Dendritic cell treated with granulocyte-macrophage colony-stimulating factor and Interleukin-4, amounts not matched to agents 40 ng/mL and 50 ng/mL, for 4 days (primary cell): ENCODE data around the gene MAB21L4.

ENCODE experiments used
- H3K27ac Mint-ChIP-seq: one replicate; pipeline ENCODE4 v1.8.0; 2022; ENCODE audit warnings: mild to moderate bottlenecking, mixed read lengths
- H3K27me3 Mint-ChIP-seq: one replicate; pipeline ENCODE4 v1.8.0; 2022; ENCODE audit warnings: mild to moderate bottlenecking, mixed read lengths
- H3K36me3 Mint-ChIP-seq: one replicate; pipeline ENCODE4 v1.8.0; 2022; ENCODE audit warnings: low read depth, mixed read lengths
- H3K4me1 Mint-ChIP-seq: one replicate; pipeline ENCODE4 v1.8.0; 2022; ENCODE audit warnings: low read depth, mixed read lengths
- H3K4me3 Mint-ChIP-seq: one replicate; pipeline ENCODE4 v1.8.0; 2022; ENCODE audit warnings: mild to moderate bottlenecking, moderate library complexity, mixed read lengths
- H3K9me3 Mint-ChIP-seq: one replicate; pipeline ENCODE4 v1.8.0; 2022; ENCODE audit warnings: mixed read lengths
- intact Hi-C: fragments of 100-400 bp; cut with micrococcal nuclease; formaldehyde crosslinking; loops from one replicate; pipeline ENCODE4 v1.15.0; 2022

MAB21L4 gene

GRCh38 chr2:240911641-240912265 lies 15.8 kb upstream of the MAB21L4 start:
- H3K27me3 Mint-ChIP-seq: peaks cover 44% of the 10 kb centered on the region
- intact Hi-C loops: loop anchor here (5.0 kb wide), 1 partner anchor 76 kb away; no protein-coding TSS in a partner anchor

DNA sequence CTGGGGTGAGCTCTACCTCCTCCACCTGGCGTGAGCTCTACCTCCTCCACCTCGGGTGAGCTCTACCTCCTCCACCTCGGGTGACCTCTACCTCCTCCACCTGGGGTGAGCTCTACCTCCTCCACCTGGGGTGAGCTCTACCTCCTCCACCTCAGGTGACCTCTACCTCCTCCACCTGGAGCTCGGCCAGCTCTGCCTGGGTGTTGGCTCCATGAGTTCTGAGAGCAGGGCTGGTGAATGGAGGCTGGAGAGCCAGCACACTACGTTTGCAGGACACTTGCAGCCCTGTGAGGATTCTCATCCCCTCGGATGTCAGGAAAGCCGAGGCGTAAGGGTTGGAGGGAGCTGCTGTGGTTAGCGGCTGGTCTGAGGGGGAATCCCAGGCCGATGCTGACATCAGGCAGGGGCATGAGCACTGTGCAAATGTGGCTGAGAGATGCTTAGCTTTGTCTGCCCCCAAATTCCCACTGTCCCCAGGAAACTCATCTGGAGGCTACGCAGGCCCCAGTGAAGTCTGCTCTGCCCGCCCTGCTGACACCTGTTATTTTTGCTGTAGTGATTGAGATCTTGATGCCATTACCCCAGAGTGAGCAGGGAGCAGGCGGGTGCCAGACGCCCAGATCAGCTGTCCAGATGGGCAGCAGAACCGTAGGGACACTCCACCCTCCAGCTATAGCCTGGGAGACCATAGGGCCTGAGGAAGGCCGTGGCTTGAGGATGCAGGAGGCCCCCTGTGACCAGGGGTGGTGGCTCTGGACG lies 13.4 kb upstream of the MAB21L4 start:
- Mint-ChIP-seq H3K4me3 (no peak overlapping the region), H3K27me3 (peaks cover 25% of the 10 kb centered on the region), H3K9me3 (no peaks in the 10 kb centered on the region), H3K27ac (no peak overlapping the region), H3K36me3 (no peaks in the 10 kb centered on the region), H3K4me1 (no peaks in the 10 kb centered on the region)
- intact Hi-C loops: no loop called here

More at GRCh38 chr2:240911641-240912265, 15.8 kb upstream of the MAB21L4 start:
- H3K27ac Mint-ChIP-seq: no peak overlapping the region
- H3K36me3 Mint-ChIP-seq: no peaks in the 10 kb centered on the region
- H3K4me3 Mint-ChIP-seq: no peak overlapping the region
- H3K9me3 Mint-ChIP-seq: no peaks in the 10 kb centered on the region
- no peaks in the 10 kb centered on the region for H3K4me1 Mint-ChIP-seq

DNA sequence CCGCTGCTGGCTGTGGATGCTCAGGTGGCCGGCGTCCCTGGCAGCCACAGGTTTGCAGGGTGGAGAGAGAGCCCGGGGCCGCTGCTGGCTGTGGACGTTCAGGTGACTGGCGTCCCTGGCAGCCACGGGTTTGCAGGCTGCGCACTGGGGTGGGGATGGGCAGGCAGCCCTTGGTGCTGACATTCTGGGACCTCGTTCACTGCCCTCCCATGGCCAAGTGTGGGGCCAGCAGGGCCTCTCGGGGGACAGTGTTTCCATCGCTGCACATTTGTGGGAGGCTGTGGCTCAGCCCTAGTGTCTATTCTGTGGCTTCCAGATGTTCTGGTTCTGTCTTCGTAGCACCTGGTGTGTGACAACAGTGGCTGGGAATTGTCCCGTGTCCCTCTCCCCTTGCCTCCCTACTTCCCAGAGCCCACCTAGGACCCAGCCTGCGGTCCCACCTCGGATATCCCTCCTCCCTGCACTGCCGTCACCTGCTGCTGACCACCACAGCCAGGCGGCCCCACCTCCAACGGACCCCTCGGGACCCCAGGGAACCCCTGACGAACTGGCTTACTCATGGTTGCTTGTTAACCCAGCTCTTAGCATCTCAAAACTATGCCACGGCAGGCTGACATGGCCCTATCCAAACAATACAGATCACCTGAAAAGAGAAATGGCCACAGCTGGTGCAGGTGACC lies 11.1 kb upstream of the MAB21L4 start:
- H3K36me3 Mint-ChIP-seq: no peaks in the 10 kb centered on the region

DNA sequence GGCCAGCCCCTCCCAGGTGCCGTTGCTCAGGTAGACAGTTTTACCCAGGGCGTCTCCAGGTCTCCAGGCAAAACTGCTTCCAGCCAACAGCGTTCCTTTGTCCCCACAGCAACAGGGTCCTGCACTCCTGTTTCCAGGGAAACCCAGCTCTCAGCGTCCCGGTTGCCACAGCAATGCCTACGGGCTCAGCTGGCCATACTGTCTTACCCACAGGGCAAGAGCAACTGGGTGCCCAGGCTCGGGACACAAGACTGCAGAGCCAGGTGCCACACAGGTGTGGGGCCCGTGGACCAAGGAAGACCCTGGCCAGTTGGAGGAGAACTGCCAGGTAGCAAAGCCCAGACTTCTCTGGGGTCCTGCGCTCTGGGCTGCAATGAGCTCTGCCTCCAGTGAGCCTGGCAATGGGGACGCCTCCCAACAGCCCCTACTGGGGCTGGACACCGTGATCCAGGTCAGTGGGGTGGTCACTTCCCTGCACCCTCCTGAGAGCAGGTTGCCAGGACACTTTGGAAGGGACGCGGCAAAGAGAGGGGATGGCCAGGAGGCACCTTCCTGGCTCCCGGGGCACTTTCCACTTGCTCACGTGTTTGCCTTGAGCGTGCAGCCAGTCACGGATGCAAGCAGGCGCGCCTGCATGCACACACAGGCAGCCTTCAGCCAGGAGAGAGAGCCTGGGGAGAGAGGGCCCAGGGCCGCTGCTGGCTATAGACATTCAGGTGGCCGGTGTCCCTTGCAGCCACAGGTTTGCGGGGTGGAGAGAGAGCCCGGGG lies 10.4 kb upstream of the MAB21L4 start, which contains the start of gene CROCC2:
Gene CROCC2 (plus strand): TSS at position 196 of the 770 bp plus-strand sequence. CDS start 178 bp downstream, at position 374.
- H3K4me3 Mint-ChIP-seq: no peak within 1 kb of the TSS
- intact Hi-C loops: no loop called here
- no peak within 1 kb of the TSS for H3K27ac Mint-ChIP-seq
- peaks cover 5% of the 10 kb centered on the region for H3K27me3 Mint-ChIP-seq
- H3K36me3 Mint-ChIP-seq: no peaks in the 10 kb centered on the region
- H3K9me3 Mint-ChIP-seq: no peaks in the 10 kb centered on the region
- no peaks in the 10 kb centered on the region for H3K4me1 Mint-ChIP-seq

More for the DNA sequence above, 11.1 kb upstream of the MAB21L4 start:
- Mint-ChIP-seq H3K27me3 (peaks cover 12% of the 10 kb centered on the region), H3K4me3 (no peak overlapping the region), H3K4me1 (no peaks in the 10 kb centered on the region), H3K9me3 (no peaks in the 10 kb centered on the region), H3K27ac (no peak overlapping the region)
- intact Hi-C loops: no loop called here

DNA sequence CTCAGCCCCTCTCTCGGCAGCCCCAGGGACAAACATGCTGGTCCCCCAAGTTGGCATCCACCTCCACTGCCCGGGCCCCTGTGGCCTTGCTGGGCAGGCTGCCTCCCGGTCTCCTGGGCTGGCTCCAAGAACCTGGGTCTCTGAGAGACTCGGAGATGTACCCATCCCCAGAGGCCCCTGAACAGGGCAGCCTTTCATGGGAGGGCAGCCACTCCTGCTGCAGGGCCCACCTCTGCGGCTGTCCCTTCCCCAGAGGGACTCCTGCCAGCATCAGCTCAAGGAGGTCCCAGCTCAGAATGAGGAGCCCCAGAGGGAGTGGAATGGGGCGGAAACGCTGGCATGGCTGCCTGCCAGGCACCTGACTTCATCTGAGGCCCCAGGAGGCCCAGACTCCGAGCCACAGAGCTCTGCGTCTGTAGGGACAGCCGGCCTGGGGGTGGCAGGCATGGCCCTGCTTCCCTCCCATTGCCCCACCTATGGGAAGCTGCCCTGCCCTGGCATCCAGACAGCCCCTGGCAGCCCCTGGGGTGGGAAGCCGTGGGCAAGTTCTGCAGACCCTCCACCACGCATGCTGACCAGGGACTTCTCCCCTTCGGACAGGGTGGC lies 9.3 kb upstream of the MAB21L4 start:
- Mint-ChIP-seq H3K27me3 (peaks cover 2% of the 10 kb centered on the region), H3K4me3 (no peak overlapping the region), H3K4me1 (no peaks in the 10 kb centered on the region), H3K27ac (no peak overlapping the region), H3K9me3 (no peaks in the 10 kb centered on the region), H3K36me3 (no peaks in the 10 kb centered on the region)
- intact Hi-C loops: no loop called here

DNA sequence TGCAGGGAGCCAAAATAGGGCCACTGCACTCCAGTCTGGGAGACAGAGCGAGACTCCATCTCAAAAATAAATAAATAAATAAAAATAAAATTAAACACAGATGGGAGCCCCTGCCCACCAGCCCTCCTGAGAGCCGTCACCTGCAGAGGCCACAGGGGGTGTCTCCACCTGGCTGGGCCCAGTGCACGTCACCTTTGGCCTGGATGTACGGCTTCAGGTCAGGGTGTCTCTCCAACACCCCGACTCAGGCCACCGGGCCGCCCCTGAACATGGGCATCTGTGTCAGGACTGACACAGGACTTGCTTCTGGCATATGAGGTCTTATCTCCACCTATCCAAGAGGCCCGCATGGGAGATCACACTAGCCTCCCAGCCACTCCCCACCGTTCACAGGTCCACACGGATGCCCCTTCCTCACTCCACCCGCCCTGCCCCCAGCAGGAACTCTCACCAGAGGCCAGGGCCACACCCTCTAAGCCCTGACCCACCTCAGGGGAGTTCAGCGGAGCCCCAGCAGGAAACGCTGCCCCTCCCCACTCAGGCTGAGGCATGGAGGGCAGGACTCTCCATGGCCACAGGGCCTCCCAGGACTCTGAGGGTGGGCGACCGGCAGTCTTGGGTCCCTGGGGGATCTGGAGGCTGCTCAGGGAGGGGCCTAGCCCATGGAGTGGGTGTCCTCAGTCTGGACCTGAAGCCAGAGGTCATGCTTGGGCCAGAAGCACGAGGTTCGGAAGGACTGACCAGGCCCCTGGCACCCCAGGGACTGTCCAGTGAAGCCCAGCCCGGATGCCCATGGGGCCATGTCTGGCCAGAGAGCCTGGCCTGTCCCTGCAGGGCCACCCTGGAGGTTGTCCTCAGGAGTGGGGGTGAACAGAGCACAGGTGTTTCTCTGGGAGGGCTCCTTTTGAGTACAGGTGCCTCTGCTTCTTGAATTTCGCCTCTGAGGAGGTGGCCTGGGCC lies 8.5 kb upstream of the MAB21L4 start:
- no peak overlapping the region for H3K27ac Mint-ChIP-seq
- peaks cover 2% of the 10 kb centered on the region for H3K27me3 Mint-ChIP-seq
- H3K4me1 Mint-ChIP-seq: no peaks in the 10 kb centered on the region
- H3K9me3 Mint-ChIP-seq: no peaks in the 10 kb centered on the region
- H3K4me3 Mint-ChIP-seq: no peak overlapping the region
- H3K36me3 Mint-ChIP-seq: no peaks in the 10 kb centered on the region
- intact Hi-C loops: no loop called here

DNA sequence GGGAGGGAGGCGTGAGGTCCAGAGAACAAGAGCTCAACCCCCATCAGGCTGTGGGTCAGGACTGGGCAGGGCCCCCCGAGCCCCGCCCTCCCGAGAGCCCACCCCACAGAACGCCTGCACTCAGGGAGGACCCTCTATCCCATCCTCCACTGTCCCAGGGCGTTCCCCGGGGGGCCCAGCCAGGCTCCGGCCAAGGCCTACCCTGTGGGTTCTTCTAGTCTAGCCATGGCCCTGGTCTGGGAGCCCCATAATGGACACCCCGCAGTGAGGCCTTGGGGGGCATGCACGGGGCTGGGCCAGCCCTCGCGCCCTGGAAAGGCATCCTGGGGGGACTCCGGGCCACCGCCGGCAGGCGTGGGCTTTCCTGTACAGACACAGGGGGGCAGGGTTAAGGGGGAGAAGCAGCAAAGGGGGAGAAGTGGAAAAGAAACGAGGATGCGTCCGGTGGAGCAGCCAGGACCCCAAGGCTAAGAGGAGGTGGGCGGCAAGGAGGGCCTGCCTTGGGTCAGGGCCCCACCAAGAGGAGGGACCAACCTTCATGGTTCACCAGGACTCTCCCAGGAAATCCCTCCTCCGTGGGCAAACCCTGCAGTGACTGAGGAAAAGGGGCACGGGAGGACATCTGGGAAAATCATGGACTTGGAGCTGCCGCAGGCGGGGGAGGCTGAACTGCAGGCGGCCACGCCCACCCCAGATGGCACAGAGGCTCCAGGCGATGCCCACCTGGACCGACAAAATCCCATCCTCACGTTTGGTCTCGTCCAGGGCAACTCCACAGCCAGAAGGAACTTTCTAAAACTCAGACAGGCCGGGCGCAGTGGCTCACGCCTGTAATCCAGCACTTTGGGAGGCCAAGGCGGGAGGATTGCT lies 7.5 kb upstream of the MAB21L4 start:
- no peak overlapping the region for H3K27ac Mint-ChIP-seq
- intact Hi-C loops: no loop called here

DNA sequence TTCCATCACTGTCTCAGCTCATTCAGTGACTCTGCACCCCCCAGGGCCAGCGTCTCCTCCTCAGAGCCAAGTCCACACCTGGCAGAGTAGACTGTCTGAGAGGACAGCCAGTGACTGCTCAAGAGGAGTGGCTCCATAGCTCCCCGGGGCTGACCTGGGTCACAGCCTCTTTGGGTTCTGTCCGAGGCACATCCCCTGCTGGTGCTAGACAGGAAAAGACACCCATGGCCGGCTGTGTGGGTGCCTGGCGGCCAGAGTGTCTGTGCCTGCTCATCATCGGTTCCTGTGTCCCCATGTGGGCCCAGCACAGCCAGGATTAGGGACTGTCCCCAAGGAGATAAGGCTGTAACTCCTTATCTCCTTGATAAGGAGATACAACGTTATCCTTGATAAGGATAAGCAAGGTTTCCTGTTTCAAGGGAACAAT lies 6.7 kb upstream of the MAB21L4 start:
- Mint-ChIP-seq H3K27me3 (peaks cover 5% of the 10 kb centered on the region), H3K9me3 (no peaks in the 10 kb centered on the region), H3K4me3 (no peak overlapping the region), H3K36me3 (no peaks in the 10 kb centered on the region), H3K27ac (no peak overlapping the region), H3K4me1 (no peaks in the 10 kb centered on the region)
- intact Hi-C loops: no loop called here

More for the DNA sequence above, 7.5 kb upstream of the MAB21L4 start:
- Mint-ChIP-seq H3K36me3 (no peaks in the 10 kb centered on the region), H3K27me3 (peaks cover 2% of the 10 kb centered on the region), H3K4me3 (no peak overlapping the region), H3K4me1 (no peaks in the 10 kb centered on the region), H3K9me3 (no peaks in the 10 kb centered on the region)

DNA sequence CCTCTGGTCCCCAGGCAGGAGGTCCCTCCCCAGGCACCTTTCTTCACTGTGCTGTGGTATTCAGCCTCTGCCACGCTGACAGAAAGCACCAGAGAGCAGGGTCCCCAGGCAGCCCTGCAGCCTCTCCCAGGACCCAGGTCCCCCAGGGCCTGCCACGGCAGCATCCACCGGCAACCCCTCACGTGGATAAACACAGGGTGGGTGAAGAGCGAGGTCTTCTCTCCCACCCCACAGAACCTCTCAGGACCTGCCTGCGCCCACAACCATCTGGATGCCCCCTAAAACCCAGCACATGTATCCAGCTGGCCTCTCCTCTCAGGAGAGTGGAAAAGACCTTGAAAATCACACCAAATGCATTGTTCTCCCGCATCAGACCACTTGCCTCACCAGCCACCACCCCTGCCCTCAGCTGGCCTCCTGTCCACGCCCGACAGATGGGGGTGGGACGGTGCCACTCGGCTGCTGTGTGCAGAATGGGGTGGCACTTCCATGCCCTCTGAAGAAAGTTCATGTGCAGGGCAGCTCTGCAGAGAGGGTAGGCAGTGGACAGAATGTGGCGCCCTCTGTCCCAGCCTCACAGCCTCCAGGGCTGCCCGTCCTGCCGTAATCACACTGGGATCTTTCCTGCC lies 6.1 kb upstream of the MAB21L4 start:
- H3K36me3 Mint-ChIP-seq: no peaks in the 10 kb centered on the region
- intact Hi-C loops: no loop called here
- no peak overlapping the region for H3K27ac Mint-ChIP-seq
- H3K4me1 Mint-ChIP-seq: no peaks in the 10 kb centered on the region
- peaks cover 5% of the 10 kb centered on the region for H3K27me3 Mint-ChIP-seq
- no peak overlapping the region for H3K4me3 Mint-ChIP-seq
- H3K9me3 Mint-ChIP-seq: no peaks in the 10 kb centered on the region

- intact Hi-C loops: no loop called here
- no peaks in the 10 kb centered on the region for H3K9me3 Mint-ChIP-seq
- H3K4me3 Mint-ChIP-seq: no peak overlapping the region
- H3K36me3 Mint-ChIP-seq: no peaks in the 10 kb centered on the region
- peaks cover 2% of the 10 kb centered on the region for H3K27me3 Mint-ChIP-seq
- no peak overlapping the region for H3K27ac Mint-ChIP-seq
- no peaks in the 10 kb centered on the region for H3K4me1 Mint-ChIP-seq
Measured at GRCh38 chr2:240900141-240900860, 4.3 kb upstream of the MAB21L4 start.

DNA sequence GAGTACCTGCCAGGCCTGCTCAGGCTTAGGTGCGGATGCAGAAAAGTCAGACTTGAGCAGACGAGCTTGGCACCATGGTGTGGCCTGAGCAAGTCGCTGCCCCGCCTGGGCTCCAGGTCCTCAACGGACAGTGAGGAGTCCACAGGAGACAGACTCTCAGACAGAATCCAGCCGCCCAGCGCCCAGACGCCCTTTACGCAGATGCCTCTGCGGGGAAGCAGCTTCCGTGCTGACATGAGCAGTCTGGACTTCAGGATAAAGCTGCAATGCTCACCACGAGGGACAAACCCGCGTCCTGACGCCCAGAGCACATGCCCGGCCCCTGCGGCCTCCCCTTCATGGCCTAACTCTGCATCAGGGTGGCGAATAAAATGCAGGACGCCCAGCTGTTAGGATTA lies 3.5 kb upstream of the MAB21L4 start:
- no peaks in the 10 kb centered on the region for H3K9me3 Mint-ChIP-seq
- no peaks in the 10 kb centered on the region for H3K36me3 Mint-ChIP-seq
- H3K27ac Mint-ChIP-seq: no peak overlapping the region
- no peak overlapping the region for H3K4me3 Mint-ChIP-seq
- no peaks in the 10 kb centered on the region for H3K4me1 Mint-ChIP-seq
- intact Hi-C loops: no loop called here
- H3K27me3 Mint-ChIP-seq: peaks cover 2% of the 10 kb centered on the region
